Left lung (tissue), 10 donors: ENCODE data around the gene ATXN1. TPM values are rescaled to one million over a fixed set of nuclear protein-coding genes. Genes with fewer than 3 reads are reported as not detected.
A peak's percentile ranks its signal among the peaks of the same experiment; 100 is the strongest.

Experiments used
- ATAC-seq: fragments of 200-7000 bp; cut with Tn5 transposase; one replicate; pipeline ENCODE4 v1.9.1; 2020; ENCODE audit warnings: moderate library complexity
- DNase-seq, 4 donors: peaks; one replicate each; pipeline ENCODE4 v3.0.0-alpha.2; 2013 to 2020
- H3K27ac ChIP-seq, 2 donors: fragments of 200-600 bp; sonication (generic) in 1 of 2; one replicate each; pipeline versions ENCODE4 v1.5.0 to v1.8.0; 2020 to 2021
- H3K27me3 ChIP-seq, 2 donors: fragments of 200-600 bp; sonication (generic) in 1 of 2; one replicate each; pipeline versions ENCODE4 v1.5.0 to v1.8.0; 2020 to 2021
- H3K36me3 ChIP-seq, 2 donors: fragments of 200-600 bp; sonication (generic) in 1 of 2; one replicate each; pipeline versions ENCODE4 v1.5.0 to v1.8.0; 2020 to 2021
- H3K4me1 ChIP-seq, 2 donors: fragments of 200-600 bp; one replicate each; pipeline ENCODE4 v1.8.0; 2021
- H3K4me3 ChIP-seq, 2 donors: fragments of 200-600 bp; sonication (generic) in 1 of 2; one replicate each; pipeline versions ENCODE4 v1.5.0 to v1.8.0; 2020 to 2021; ENCODE audit warnings: mild to moderate bottlenecking in 1 of 2
- H3K9me3 ChIP-seq, 2 donors: fragments of 200-600 bp; sonication (generic) in 1 of 2; one replicate each; pipeline versions ENCODE4 v1.5.0 to v1.8.0; 2020 to 2021
- CTCF ChIP-seq, 2 donors: fragments of 200-600 bp; sonication (generic) in 1 of 2; IDR thresholded peaks; one replicate each; pipeline versions ENCODE4 v1.5.0 to v1.8.0; 2021; ENCODE audit warnings: antibody characterized with exemption in 2 of 2
- intact Hi-C, 2 donors: fragments of 100-400 bp; cut with DNase I; formaldehyde crosslinking; loops; one replicate each; pipeline versions ENCODE4 v1.11.2 to v1.14.2; 2022
- polyA plus RNA-seq, 6 donors: library from polyadenylated mRNA; unstranded; fragments of 120-200 nt; gene quantifications; one replicate each; pipeline ENCODE4 v1.2.1, GENCODE V29; 2013; ENCODE audit not compliant: insufficient read length in 6 of 6
- total RNA-seq, 2 donors: library from RNA; stranded (reverse); fragmentation: NEBNext Ultra II Directional; extraction: Animal tissue kit (Norgen Biotek cat#: 25700); gene quantifications; one replicate each; pipeline ENCODE4 v1.2.1, GENCODE V29; 2021
- donor health status: DM: no; HTN: yes; CAD: no.
- donor health status: DM: no; HTN: no; CAD: no.

The ATXN1 gene
- total and polyA plus RNA-seq, 8 donors, result 23.3 to 67.4 (median 27.3) TPM

GRCh38 chr6:16486661-16487060 lies 274.6 kb downstream of the ATXN1 start:
- no peak for TF ChIP-seq CTCF (IDR thresholded peaks at IDR 0.05)
- DNase-seq (no peak), ATAC-seq (no peak)
- peaks cover 0 to 32% of the 10 kb centered on the region in 2 donors for H3K4me1 ChIP-seq
- no peaks in the 10 kb centered on the region for H3K27me3 ChIP-seq
- H3K9me3 ChIP-seq, result peaks cover 0 to 6% of the 10 kb centered on the region in 2 donors
- no peak overlapping the region for H3K4me3 ChIP-seq
- H3K36me3 ChIP-seq, result peaks cover 3 to 9% of the 10 kb centered on the region in 2 donors
- intact Hi-C loops, result no loop called here
- H3K27ac ChIP-seq, result no peak overlapping the region

GRCh38 chr6:16483315-16483875 lies 277.9 kb downstream of the ATXN1 start:
- intact Hi-C loops, result no loop called here
- peaks cover 3 to 19% of the 10 kb centered on the region in 2 donors for H3K4me1 ChIP-seq
- ATAC-seq (peak; percentile 63), DNase-seq (peak in 1 of 4 donors; percentile 42)
- no peak for TF ChIP-seq CTCF (IDR thresholded peaks at IDR 0.05)
- H3K36me3 ChIP-seq, result peaks cover 3 to 9% of the 10 kb centered on the region in 2 donors
- H3K27ac ChIP-seq, result peak overlapping the region; percentile 9 to 40
- no peak overlapping the region for H3K4me3 ChIP-seq
- H3K27me3 ChIP-seq, result no peaks in the 10 kb centered on the region
- H3K9me3 ChIP-seq, result peaks cover 0 to 6% of the 10 kb centered on the region in 2 donors

- TF ChIP-seq CTCF (IDR thresholded peaks at IDR 0.05), result no peak
- Histone ChIP-seq H3K4me3 (no peak overlapping the region), H3K27me3 (no peaks in the 10 kb centered on the region), H3K4me1 (peaks cover 3 to 17% of the 10 kb centered on the region in 2 donors), H3K36me3 (peaks cover 3 to 9% of the 10 kb centered on the region in 2 donors), H3K27ac (peak overlapping the region in 1 of 2 donors; percentile 40), H3K9me3 (peaks cover 0 to 6% of the 10 kb centered on the region in 2 donors)
- ATAC-seq (no peak), DNase-seq (no peak)
- intact Hi-C loops, result no loop called here
Observed at GRCh38 chr6:16482702-16483314, 278.5 kb downstream of the ATXN1 start.

GRCh38 chr6:16481697-16482399 lies 279.4 kb downstream of the ATXN1 start:
- peak; percentile 27 for ATAC-seq

More at GRCh38 chr6:16481697-16482399, 279.4 kb downstream of the ATXN1 start:
- intact Hi-C loops, result no loop called here
- Histone ChIP-seq H3K27me3 (no peaks in the 10 kb centered on the region), H3K9me3 (peaks cover 0 to 6% of the 10 kb centered on the region in 2 donors), H3K36me3 (peaks cover 3 to 9% of the 10 kb centered on the region in 2 donors), H3K4me1 (peaks cover 3 to 13% of the 10 kb centered on the region in 2 donors), H3K27ac (no peak overlapping the region), H3K4me3 (no peak overlapping the region)
- no peak for DNase-seq
- no peak for TF ChIP-seq CTCF (IDR thresholded peaks at IDR 0.05)
